HEK293T (cell line): ENCODE data around the gene MVD.

Source experiments
- CTCF ChIA-PET: fragments of 350-600 bp; formaldehyde crosslinking; extraction: SDS; loops from one replicate; lab custom pipeline; 2021; ENCODE audit warnings: antibody characterized with exemption, inconsistent platforms; lab: Yijun Ruan, JAX
- POLR2A ChIA-PET: fragments of 350-600 bp; formaldehyde crosslinking; extraction: SDS; loops from one replicate; lab custom pipeline; 2020; ENCODE audit warnings: antibody characterized with exemption, inconsistent platforms; lab: Yijun Ruan, JAX
- DNase-seq: peaks from one replicate; pipeline ENCODE4 v3.0.0; 2012; ENCODE audit warnings: mixed read lengths; ENCODE audit errors: extremely low spot score
- ARNT ChIP-seq: fragments of 450-650 bp; IDR thresholded peaks from 2 replicates; pipeline ENCODE4 v1.6.1; 2017; ENCODE audit warnings: mild to moderate bottlenecking
- BHLHE40 ChIP-seq: fragments of 450-650 bp; IDR thresholded peaks from 2 replicates; pipeline ENCODE4 v1.6.1; 2016; ENCODE audit warnings: mild to moderate bottlenecking, moderate library complexity, borderline replicate concordance
- CTBP1 ChIP-seq: fragments of 450-650 bp; IDR thresholded peaks from 2 replicates; pipeline ENCODE4 v1.6.1; 2016; ENCODE audit warnings: borderline replicate concordance
- ELF4 ChIP-seq: fragments of 450-650 bp; IDR thresholded peaks from 2 replicates; pipeline ENCODE4 v1.6.1; 2017; ENCODE audit warnings: antibody characterized with exemption
- FOXA1 ChIP-seq: fragments of 450-650 bp; IDR thresholded peaks from 2 replicates; pipeline ENCODE4 v1.6.1; 2016; ENCODE audit warnings: mild to moderate bottlenecking
- FOXK2 ChIP-seq: fragments of 450-650 bp; IDR thresholded peaks from 2 replicates; pipeline ENCODE4 v1.6.1; 2016; ENCODE audit warnings: mild to moderate bottlenecking
- FOXM1 ChIP-seq: fragments of 450-650 bp; IDR thresholded peaks from 2 replicates; pipeline ENCODE4 v1.6.1; 2017; ENCODE audit warnings: mild to moderate bottlenecking, borderline replicate concordance
- HDGF ChIP-seq: fragments of 450-650 bp; IDR thresholded peaks from 2 replicates; pipeline ENCODE4 v1.6.1; 2017; ENCODE audit warnings: antibody characterized with exemption, borderline replicate concordance
- L3MBTL2 ChIP-seq: fragments of 450-650 bp; conservative IDR thresholded peaks from 2 replicates; pipeline ENCODE4 v1.6.1; 2016; ENCODE audit warnings: mild to moderate bottlenecking
- LEF1 ChIP-seq: fragments of 450-650 bp; IDR thresholded peaks from 2 replicates; pipeline ENCODE4 v1.6.1; 2017; ENCODE audit warnings: mild to moderate bottlenecking, borderline replicate concordance
- NFRKB ChIP-seq: fragments of 450-650 bp; IDR thresholded peaks from 2 replicates; pipeline ENCODE4 v1.6.1; 2016; ENCODE audit warnings: mild to moderate bottlenecking, moderate library complexity
- SP1 ChIP-seq: fragments of 450-650 bp; IDR thresholded peaks from 2 replicates; pipeline ENCODE4 v1.6.1; 2017
- SUZ12 ChIP-seq: fragments of 450-650 bp; IDR thresholded peaks from 2 replicates; pipeline ENCODE4 v1.6.1; 2016; ENCODE audit warnings: mild to moderate bottlenecking
- TARDBP ChIP-seq: fragments of 450-650 bp; IDR thresholded peaks from 2 replicates; pipeline ENCODE4 v1.6.1; 2016
- ZNF384 ChIP-seq: fragments of 450-650 bp; IDR thresholded peaks from 2 replicates; pipeline ENCODE4 v1.6.1; 2016
- TF ChIP-seq, protein P1 (sequence below): fragments of 450-650 bp; IDR thresholded peaks from 2 replicates; pipeline ENCODE4 v1.6.1; 2016

The MVD gene

DNA sequence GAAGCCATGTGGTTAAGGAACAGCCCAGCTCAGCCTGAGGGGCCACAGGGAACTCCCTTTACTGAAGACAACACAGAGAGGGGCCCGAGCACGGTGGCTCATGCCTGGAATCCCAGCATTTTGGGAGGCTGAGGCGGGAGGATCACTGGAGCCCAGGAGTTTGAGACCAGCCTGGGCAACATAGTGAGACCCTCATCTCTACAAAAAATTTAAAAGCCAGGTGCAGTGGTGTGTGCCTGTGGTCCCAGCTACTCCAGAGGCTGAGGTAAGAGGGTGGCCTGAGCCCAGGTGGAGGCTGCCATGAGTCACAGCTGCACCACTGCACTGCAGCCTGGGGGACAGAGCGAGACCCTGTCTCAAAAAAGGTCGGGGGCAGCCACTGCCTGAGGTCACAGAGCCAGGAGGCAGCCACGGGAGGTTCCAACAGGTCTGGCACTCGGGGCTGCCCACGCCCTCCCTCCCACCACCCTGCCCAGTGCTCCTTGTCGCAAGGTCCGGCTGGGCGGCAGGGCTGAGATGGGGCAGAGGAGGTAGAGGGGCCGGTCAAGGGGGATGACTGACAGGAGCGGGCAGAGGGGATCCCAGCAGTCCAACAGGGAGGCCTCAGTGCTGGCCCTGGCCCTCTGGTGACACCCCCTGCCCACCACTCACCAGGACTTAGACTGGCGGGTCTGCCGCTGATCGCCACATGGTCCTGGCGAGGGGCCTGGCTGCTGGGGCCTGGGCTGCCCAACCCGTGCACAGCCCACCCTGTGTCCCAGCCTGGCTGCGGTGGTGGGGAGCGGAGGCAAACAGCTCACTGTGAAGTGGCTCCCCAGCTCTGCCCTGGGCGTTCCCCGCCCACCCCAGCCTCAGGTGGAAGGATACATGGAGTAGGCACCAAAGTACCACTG, 15.5 kb downstream of the MVD start:
- POLR2A ChIA-PET = interaction anchor here (1.2 kb wide), 2 partner anchors 10 to 15 kb away, joined by 3 read pairs; partner anchors contain the start of gene MVD
- no peak for DNase-seq
- CTCF ChIA-PET = interaction anchor here (1.0 kb wide), 1 partner anchor 14 kb away, joined by 3 read pairs; no protein-coding TSS in a partner anchor
- no peak for TF ChIP-seq FOXK2
- TF ChIP-seq L3MBTL2 = no peak
- TF ChIP-seq, protein P1, sequence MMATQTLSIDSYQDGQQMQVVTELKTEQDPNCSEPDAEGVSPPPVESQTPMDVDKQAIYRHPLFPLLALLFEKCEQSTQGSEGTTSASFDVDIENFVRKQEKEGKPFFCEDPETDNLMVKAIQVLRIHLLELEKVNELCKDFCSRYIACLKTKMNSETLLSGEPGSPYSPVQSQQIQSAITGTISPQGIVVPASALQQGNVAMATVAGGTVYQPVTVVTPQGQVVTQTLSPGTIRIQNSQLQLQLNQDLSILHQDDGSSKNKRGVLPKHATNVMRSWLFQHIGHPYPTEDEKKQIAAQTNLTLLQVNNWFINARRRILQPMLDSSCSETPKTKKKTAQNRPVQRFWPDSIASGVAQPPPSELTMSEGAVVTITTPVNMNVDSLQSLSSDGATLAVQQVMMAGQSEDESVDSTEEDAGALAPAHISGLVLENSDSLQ = no peak
- TF ChIP-seq BHLHE40 = no peak
- no peak for TF ChIP-seq HDGF
- no peak for TF ChIP-seq FOXA1
- TF ChIP-seq ZNF384 = no peak
- no peak for TF ChIP-seq SUZ12
- no peak for TF ChIP-seq NFRKB
- TF ChIP-seq CTBP1 = no peak
- TF ChIP-seq LEF1 = no peak
- no peak for TF ChIP-seq FOXM1
- no peak for TF ChIP-seq SP1
- no peak for TF ChIP-seq ARNT
- TF ChIP-seq ELF4 = no peak

DNA sequence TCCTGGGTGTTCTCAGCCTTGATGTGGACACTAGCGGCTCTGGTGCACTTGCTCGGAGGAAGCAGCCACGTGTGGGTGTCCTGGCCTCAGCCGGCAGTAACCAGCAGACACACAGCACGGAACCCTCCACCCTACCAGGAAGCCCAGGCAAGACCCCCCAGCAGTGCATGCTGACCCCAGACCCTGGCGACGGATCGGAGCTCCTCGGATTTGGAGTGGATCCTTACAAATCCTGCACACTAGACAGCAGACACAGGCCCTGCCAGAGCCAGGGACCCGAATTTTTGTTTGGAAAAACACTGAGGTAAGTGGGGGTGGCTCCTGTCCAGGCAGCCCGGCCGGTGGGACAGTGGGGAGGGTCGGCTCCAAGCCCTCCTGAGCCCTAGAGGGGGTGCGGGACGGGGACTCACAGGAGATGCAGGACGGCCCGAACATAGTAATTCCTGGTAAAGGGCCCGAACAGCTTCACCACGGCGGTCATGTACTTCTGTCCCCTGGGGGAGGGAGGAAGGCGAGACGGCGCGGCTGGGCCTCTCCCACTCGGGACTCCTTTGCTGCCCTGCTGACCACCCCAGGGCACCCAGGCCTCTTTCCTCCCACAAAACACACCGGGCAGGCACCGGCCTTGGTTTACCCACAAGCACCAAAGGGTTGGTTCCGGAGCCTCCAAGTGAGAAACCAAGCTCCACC, 16.4 kb downstream of the MVD start:
- no peak for DNase-seq
- TF ChIP-seq CTBP1 (no peak), HDGF (no peak), FOXM1 (no peak), ARNT (no peak), TARDBP (no peak), LEF1 (no peak), NFRKB (no peak), ELF4 (no peak), FOXA1 (no peak), ZNF384 (no peak), L3MBTL2 (no peak), SP1 (no peak), SUZ12 (no peak), FOXK2 (no peak), BHLHE40 (no peak)
- TF ChIP-seq, protein P1 = no peak
- CTCF ChIA-PET = interaction anchor here (1.0 kb wide), 1 partner anchor 13 kb away, joined by 3 read pairs; no protein-coding TSS in a partner anchor

DNA sequence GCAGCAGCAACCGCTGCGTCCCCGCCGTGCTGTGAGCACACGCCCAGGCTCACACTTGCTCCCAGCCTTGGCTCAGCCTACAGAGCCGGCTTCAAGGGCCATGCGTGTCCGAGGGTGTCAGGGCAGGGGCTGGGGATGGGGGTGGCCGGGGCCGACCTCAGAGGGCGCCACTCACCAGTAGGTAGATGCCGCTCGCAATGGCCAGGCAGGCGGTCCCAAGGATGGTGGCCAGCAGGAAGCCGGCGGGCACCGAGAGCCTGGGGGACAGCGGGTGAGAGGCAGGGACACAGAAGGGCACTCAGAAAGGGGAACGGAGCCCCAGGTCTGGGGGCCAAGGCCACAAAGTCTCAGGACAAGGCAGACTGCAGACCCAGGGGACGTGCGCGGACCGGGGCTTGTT, 16.9 kb downstream of the MVD start:
- POLR2A ChIA-PET = interaction anchor here (1.2 kb wide), 1 partner anchor 9 kb away, joined by 3 read pairs; no protein-coding TSS in a partner anchor
- CTCF ChIA-PET = no interaction called here
- TF ChIP-seq LEF1 = no peak
- no peak for TF ChIP-seq TARDBP
- no peak for TF ChIP-seq FOXM1
- TF ChIP-seq NFRKB = no peak
- no peak for TF ChIP-seq FOXA1
- TF ChIP-seq SUZ12 = no peak
- TF ChIP-seq L3MBTL2 = no peak
- TF ChIP-seq FOXK2 = no peak
- no peak for TF ChIP-seq SP1
- no peak for TF ChIP-seq ZNF384
- TF ChIP-seq, protein P1 = no peak
- TF ChIP-seq CTBP1 = no peak

More for the DNA sequence above, 16.4 kb downstream of the MVD start:
- POLR2A ChIA-PET = interaction anchor here (1.2 kb wide), 1 partner anchor 9 kb away, joined by 3 read pairs; no protein-coding TSS in a partner anchor

DNA sequence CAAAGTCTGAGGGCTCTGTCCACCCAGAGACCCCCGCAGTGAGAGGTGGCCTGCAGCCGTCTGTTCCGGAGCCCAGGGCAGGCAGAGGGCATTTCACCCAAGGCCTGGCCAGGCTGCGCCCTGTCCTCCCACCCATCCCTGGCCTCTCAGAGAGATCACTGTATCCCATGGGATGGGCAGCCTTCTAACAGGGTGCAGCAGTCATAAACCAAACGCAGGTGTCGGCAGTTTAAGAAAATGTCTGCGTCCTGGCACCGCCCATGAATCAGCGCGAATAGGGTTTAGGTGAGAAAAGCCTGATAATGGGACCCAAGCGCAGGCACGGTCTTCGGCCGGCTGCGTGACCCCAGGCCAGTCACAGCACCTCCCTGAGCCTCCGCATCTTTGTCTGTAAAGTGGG, 17.4 kb downstream of the MVD start:
- ChIA-PET POLR2A (no interaction called here), CTCF (no interaction called here)
- DNase-seq = no peak
- TF ChIP-seq L3MBTL2 (no peak), ELF4 (no peak), FOXK2 (no peak), FOXM1 (no peak), FOXA1 (no peak), BHLHE40 (no peak), HDGF (no peak), ZNF384 (no peak)
- TF ChIP-seq, protein P1 = no peak

More for the DNA sequence above, 16.9 kb downstream of the MVD start:
- DNase-seq = no peak

DNA sequence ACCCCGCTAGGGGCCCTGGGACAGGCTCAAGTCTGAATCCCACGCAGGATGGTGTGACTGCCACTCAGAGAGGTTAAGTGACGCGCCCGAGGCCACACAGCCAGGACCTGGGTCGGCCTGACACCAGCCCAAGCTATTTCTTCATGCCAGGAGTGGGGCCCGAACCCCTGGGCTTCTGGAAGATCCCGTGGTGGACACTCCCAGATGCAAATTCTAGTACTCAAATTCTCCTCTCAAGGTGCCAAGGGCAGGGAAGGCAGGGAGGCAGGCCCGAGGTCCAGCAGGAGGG, 19.3 kb downstream of the MVD start:
- TF ChIP-seq ELF4 (no peak), L3MBTL2 (no peak), CTBP1 (no peak), SP1 (no peak), FOXK2 (no peak), BHLHE40 (no peak)
- POLR2A ChIA-PET = no interaction called here
- CTCF ChIA-PET = no interaction called here
- no peak for DNase-seq
